ENCODE results near the gene PLXNA1. TPM values are rescaled to one million over a fixed set of nuclear protein-coding genes. Genes with fewer than 3 reads are reported as not detected.

PLXNA1 gene
- total RNA-seq, 3 donors from 2014 or later (not counting 1 experiment from before 2014, with no cell fraction given): 2.5 to 4.3 (median 2.8) TPM

DNA sequence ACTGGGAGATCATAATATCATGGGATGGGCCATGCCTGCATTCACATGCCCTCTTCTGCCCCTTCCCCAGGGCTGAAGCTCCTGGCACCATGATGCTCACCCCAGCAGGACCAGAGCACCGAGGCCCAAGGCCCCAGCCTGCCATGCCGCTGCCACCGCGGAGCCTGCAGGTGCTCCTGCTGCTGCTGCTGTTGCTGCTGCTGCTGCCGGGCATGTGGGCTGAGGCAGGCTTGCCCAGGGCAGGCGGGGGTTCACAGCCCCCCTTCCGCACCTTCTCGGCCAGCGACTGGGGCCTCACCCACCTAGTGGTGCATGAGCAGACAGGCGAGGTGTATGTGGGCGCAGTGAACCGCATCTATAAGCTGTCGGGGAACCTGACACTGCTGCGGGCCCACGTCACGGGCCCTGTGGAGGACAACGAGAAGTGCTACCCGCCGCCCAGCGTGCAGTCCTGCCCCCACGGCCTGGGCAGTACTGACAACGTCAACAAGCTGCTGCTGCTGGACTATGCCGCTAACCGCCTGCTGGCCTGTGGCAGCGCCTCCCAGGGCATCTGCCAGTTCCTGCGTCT lies 5.6 kb downstream of the PLXNA1 start:
- no peak overlapping the region for H3K27ac Mint-ChIP-seq
- H3K9me3 Mint-ChIP-seq: no peaks in the 10 kb centered on the region

DNA sequence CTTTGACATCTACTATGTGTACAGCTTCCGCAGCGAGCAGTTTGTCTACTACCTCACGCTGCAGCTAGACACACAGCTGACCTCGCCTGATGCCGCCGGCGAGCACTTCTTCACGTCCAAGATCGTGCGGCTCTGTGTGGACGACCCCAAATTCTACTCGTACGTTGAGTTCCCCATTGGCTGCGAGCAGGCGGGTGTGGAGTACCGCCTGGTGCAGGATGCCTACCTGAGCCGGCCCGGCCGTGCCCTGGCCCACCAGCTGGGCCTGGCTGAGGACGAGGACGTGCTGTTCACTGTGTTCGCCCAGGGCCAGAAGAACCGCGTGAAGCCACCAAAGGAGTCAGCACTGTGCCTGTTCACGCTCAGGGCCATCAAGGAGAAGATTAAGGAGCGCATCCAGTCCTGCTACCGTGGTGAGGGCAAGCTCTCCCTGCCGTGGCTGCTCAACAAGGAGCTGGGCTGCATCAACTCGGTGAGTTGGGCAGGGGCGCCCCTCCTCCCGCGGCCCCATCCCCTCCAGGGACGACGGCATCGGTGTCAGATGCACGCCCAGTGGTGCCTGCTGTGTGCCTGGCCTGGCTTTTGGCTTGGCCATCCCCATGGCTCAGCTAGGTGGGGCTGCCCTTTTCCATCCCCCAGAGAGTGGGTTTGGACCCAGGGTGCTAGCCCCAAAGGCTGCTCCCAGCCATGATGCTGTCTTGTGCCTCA lies 6.6 kb downstream of the PLXNA1 start:
- Histone ChIP-seq H3K9me3 (ENCODE audit: control insufficient read depth, insufficient read depth, low read length) (no peaks in the 10 kb centered on the region), H3K4me1 (ENCODE audit: control insufficient read depth, insufficient read depth, low read length) (no peaks in the 10 kb centered on the region), H3K4me3 (ENCODE audit: low read length) (no peak overlapping the region), H3K36me3 (ENCODE audit: control insufficient read depth, insufficient read depth, low read length) (no peaks in the 10 kb centered on the region), H3K27me3 (ENCODE audit: control insufficient read depth, insufficient read depth, low read length) (no peaks in the 10 kb centered on the region), H3K27ac (ENCODE audit: low read length) (no peak overlapping the region)
- TF ChIP-seq CTCF (IDR thresholded peaks at IDR 0.05): no peak
- Mint-ChIP-seq H3K36me3 (no peaks in the 10 kb centered on the region), H3K27ac (no peak overlapping the region), H3K27me3 (ENCODE audit: low read depth in 2 of 2) (no peaks in the 10 kb centered on the region), H3K4me1 (no peaks in the 10 kb centered on the region), H3K9me3 (no peaks in the 10 kb centered on the region), H3K4me3 (no peak overlapping the region)
- intact Hi-C loops (cut with micrococcal nuclease): loop anchor here (10.0 kb wide), 2 partner anchors 235 to 285 kb away; partner anchors contain the start of gene CHCHD6
- ATAC-seq (no peak), DNase-seq (no peak)
- 95% methylated on average over 36 of the region's 36 CpGs for WGBS (ENCODE audit: insufficient coverage)

More for the DNA sequence above, 5.6 kb downstream of the PLXNA1 start:
- Histone ChIP-seq H3K4me1 (ENCODE audit: control insufficient read depth, insufficient read depth, low read length) (peaks cover 9% of the 10 kb centered on the region), H3K9me3 (ENCODE audit: control insufficient read depth, insufficient read depth, low read length) (no peaks in the 10 kb centered on the region), H3K27me3 (ENCODE audit: control insufficient read depth, insufficient read depth, low read length) (peaks cover 3% of the 10 kb centered on the region), H3K36me3 (ENCODE audit: control insufficient read depth, insufficient read depth, low read length) (no peaks in the 10 kb centered on the region), H3K27ac (ENCODE audit: low read length) (no peak overlapping the region), H3K4me3 (ENCODE audit: low read length) (no peak overlapping the region)
- H3K4me1 Mint-ChIP-seq: no peaks in the 10 kb centered on the region
- no peak for ATAC-seq
- TF ChIP-seq CTCF (IDR thresholded peaks at IDR 0.05): no peak
- 92% methylated on average over 26 of the region's 26 CpGs for WGBS (ENCODE audit: insufficient coverage)
- intact Hi-C loops (cut with micrococcal nuclease): loop anchor here (10.0 kb wide), 1 partner anchor 284 kb away; the partner anchor contains the start of gene CHCHD6
- DNase-seq: no peak
- no peak overlapping the region for H3K4me3 Mint-ChIP-seq
- no peaks in the 10 kb centered on the region for H3K27me3 Mint-ChIP-seq (ENCODE audit: low read depth in 2 of 2)
- no peaks in the 10 kb centered on the region for H3K36me3 Mint-ChIP-seq

DNA sequence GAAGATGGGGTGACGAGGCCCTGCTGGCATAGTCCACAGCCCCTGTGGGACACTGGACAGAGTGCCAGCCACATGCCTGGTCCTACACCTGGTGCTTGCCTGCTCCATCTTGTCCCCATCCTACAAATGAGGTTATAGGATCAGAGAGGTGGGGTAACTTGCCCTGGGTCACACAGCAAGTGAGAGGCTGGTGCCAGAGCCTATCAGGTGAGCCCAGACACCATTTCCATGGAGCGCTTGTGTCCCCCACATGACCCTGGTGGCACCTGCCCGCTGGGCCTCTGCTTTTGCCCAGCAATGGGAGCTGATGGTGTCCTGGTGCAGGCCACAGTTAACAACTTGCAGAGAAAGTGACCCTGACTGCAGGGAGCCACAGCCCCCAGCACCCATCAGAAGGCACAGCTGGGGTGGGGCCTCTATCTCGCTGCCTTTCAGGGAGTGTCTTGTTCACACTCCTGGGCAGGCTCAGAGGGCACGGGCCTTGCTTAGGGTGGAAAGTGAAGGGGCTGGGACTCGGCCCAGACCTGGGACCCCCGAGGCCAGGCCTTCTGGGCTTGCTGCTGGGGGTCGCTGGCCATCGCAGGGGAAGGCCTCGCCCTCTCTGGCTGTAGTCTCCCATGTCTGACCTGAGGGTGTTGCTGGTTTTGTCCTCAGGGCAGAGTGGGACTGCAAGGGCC lies 7.2 kb downstream of the PLXNA1 start:
- Mint-ChIP-seq H3K9me3 (no peaks in the 10 kb centered on the region), H3K4me1 (no peaks in the 10 kb centered on the region), H3K36me3 (no peaks in the 10 kb centered on the region), H3K4me3 (no peak overlapping the region), H3K27me3 (ENCODE audit: low read depth in 2 of 2) (no peaks in the 10 kb centered on the region), H3K27ac (no peak overlapping the region)
- DNase-seq (no peak), ATAC-seq (no peak)
- H3K36me3 ChIP-seq (ENCODE audit: control insufficient read depth, insufficient read depth, low read length): no peaks in the 10 kb centered on the region
- no peaks in the 10 kb centered on the region for H3K9me3 ChIP-seq (ENCODE audit: control insufficient read depth, insufficient read depth, low read length)
- intact Hi-C loops (cut with micrococcal nuclease): loop anchor here (10.0 kb wide), 1 partner anchor 235 kb away; no protein-coding TSS in a partner anchor
- H3K27me3 ChIP-seq (ENCODE audit: control insufficient read depth, insufficient read depth, low read length): no peaks in the 10 kb centered on the region
- H3K4me1 ChIP-seq (ENCODE audit: control insufficient read depth, insufficient read depth, low read length): no peaks in the 10 kb centered on the region
- H3K4me3 ChIP-seq (ENCODE audit: low read length): no peak overlapping the region
- WGBS (ENCODE audit: insufficient coverage): 88% methylated on average over 10 of the region's 10 CpGs
- no peak for TF ChIP-seq CTCF (IDR thresholded peaks at IDR 0.05)
- H3K27ac ChIP-seq (ENCODE audit: low read length): no peak overlapping the region
